GM21515 (cell line): Measurements from ENCODE around the gene PIP5KL1.

Experiments used
- ATAC-seq: cut with Tn5 transposase; IDR thresholded peaks from one replicate; pipeline ENCODE4 v1.9.1; 2021; ENCODE audit not compliant: unreplicated experiment

Gene PIP5KL1

DNA sequence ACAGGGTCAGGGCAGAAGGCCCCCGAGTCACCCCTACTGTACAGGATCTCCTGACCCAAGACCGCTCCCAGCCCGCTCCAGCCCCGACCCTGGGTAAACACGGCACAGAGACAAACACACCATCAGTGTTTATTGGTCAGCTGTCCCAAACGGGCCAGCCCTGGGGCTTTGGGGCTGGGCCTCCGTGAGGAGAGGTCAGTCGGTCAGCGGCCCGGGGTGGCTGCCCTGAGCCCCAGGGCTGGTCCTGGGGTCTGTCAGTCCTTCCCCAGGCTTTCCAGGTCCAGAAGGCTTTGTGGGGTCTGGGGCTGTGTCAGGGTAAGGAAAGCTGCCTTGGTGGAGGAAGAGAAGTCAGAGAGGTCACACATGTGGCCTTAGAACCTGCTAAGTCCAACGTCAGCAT lies 4.4 kb upstream of the PIP5KL1 start:
- ATAC-seq: no peak

DNA sequence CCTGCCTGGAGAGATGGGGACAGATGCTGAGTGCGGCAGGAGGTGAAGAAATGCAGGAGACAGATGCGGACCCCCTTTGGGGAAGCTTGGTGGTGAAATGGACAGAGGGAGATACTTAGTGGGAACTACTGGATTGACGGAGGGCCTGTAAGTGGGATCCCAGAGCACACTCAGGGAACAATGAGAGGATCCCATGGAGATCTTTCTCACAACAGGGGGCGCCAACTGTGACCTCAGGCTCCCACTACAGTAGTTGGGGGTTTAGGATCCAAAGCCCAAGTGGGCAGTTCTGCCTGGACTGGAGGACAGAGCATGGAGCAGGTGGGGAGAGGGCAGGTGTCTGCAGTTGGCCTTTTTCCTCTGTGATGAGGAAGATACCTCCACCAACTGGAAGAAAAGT lies 3.7 kb upstream of the PIP5KL1 start:
- ATAC-seq: no peak

DNA sequence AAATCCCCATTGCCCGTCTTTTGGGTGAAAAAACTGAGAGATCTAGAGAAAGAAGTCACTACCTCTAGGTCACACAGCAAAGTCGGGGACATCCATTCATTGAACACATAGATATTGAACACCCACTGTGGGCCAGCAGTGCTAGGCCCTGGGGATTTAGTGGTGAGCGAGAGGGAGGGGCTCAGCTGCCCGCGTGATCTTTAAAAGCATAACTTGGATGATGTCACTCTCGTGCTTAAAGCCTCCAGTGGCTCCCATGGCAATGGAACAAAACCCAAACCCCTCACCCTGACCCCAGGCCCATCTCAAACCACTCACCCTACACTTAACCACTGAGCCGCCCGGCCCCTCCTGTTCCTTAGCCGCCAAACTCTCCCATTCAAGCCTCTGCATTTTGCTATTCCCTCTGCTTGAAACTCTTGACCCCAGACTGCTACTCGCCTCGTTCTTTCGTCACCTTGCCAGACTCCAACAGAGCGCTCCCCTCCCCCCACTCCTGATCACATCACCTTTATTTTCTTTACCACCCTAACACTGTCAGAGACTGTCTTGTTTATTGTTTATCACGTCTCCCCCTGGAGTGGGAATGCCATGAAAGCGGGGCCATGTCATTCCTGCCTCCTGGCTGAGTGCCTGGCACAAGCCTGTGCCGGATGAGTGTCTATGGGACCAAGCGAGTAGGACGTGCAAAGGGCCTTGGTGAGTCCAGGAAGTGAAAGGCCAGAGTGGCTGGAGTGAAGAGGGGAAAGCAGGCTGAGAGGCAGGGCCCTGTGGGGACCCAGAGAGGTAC lies 710 bp upstream of the PIP5KL1 start:
- ATAC-seq: peak; percentile 12

DNA sequence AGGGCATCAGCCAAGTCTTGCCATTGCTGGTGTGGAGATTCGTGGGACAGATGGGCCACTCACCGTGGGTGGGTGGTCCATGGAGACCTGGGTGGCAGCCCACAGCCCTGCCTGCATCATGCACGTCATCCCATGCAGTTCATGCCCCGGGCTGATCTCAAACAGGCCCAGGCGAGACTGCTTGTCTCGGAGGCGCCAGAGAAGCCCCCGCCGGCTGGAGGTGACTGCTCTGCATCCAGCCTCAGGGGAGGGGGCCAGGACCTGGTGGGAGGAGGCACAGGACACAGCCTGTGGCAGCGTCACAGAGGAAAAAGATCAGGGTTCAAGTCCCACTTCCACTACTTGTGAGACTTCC lies 975 bp downstream of the PIP5KL1 start:
- ATAC-seq: no peak

DNA sequence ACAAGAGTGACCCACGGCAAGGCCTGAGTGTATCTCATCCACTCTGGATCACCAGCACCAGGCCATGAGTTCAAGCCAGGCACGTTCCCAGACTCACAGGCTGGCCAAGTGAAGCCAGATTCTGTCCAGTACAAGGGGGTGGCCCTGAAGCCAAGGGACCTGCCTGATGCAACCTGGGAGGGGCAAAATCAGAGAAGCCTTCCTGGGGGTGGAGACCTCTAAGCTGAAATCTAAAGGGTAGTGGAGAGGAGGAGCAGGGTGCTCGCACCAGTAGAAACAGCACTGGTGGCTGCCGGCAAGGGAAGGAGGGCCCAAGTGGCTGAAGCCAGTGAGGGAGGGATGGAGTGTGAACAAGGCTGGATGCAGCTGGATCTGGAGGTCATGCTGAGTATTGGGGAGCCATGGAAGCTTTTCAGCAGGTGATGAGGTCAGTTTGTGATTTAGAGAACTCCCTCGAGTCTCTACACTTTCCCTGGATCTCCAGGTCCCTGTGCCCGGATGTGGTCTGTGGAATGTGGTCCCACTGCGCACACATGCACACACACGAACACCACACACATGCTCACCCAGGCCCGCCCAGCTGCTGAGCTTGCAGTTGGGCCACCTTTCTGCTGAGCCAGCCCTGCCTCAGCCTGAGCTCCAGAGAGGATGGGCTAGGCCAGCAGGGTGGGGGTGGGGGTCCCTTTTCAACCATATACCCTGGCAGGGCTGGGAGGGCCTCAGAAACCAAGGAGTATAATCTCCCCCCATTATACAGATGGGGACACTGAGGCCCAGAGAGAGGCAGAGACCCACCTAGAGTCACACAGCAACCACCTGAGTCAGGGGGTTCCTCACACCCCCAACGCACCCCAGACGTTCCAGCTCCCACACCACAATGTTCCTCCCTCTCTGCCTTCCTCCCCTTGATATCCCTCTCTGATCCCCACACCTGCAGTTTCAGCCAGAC lies 1.6 kb downstream of the PIP5KL1 start:
- no peak for ATAC-seq

DNA sequence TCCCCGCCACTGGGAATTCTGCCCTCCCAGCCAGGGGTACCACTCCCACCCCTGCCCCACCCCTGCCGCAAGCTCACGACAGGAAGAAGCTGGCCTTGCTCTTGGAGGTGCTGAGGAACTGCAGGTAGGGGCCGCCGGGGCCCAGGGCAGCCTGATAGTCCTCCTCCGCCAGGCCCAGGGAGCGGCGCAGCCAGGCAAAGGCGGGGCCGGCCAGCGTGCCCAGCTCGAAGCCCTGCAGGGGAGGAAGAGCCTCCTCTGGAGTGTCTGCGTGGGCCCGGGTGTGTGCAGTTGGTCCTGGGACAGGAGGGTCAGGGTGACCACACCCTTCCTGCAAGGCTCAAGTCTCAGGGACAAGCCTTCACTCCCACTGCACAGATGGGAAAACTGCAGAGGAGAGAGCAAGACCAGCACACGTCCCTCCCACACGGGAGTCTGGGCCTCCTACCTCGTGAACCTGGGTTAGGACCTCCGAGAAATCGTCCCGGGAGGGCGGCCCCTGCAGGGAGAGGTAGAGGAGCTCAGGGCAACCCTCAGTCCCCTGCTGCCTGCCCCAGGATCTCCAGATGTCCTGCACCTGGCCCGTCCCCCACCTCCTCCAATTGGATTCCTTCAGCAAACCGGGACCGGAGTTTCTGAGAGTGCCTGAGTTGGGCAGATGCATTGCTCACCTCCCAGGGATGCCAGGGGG lies 2.4 kb downstream of the PIP5KL1 start:
- no peak for ATAC-seq

DNA sequence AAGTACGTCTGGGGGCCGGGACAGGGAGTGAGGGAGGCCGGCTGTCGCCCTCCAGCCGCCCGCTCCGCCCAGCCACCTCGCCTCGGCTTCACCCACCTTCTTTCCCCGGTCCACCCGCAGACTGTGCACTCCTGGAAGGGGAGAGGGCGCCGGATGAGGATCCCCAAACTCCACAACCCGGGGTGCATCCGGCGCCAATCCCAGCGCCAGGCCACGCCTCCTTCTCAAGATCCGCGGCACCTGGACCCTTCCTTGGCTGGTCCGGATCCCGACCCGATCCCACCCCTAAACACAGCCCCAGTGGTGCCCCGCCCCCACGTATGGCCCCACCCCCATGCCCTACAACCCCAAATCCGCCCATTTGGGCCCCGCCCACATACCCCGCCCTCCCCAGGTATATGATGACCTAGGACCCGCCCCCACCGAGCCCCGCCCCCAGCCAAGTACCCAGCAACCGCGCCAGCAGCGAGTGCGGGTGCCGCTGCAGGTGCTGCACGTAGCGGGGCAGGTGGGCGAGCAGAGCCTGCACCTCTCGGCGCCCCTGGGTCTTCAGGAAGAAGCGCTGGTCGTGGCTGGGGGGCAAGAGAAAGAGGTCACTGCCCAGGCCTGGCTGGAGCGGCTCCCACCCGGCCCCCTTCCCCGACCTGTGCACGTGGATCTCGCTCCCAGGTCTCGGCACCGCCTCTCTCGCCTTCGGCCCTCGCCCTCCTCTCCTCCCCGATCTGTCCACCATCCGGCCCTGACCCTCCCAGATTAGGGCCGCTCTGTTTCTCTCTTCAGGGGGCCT lies 3.2 kb downstream of the PIP5KL1 start:
- no peak for ATAC-seq

DNA sequence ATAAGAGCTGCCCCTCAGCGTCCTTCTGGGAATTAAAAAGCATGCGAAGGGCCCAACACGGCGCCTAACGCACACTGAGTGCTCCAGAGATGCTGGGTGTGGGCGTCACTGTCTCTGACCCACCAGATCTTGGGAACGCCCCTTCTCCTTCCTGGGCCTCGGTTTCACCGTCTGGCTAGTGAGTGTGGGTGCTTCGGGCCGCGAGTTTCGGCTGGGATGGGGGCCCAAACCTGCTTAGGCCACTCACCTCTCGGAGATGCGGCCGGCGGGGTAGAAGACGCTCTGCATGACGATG lies 3.7 kb downstream of the PIP5KL1 start:
- no peak for ATAC-seq

DNA sequence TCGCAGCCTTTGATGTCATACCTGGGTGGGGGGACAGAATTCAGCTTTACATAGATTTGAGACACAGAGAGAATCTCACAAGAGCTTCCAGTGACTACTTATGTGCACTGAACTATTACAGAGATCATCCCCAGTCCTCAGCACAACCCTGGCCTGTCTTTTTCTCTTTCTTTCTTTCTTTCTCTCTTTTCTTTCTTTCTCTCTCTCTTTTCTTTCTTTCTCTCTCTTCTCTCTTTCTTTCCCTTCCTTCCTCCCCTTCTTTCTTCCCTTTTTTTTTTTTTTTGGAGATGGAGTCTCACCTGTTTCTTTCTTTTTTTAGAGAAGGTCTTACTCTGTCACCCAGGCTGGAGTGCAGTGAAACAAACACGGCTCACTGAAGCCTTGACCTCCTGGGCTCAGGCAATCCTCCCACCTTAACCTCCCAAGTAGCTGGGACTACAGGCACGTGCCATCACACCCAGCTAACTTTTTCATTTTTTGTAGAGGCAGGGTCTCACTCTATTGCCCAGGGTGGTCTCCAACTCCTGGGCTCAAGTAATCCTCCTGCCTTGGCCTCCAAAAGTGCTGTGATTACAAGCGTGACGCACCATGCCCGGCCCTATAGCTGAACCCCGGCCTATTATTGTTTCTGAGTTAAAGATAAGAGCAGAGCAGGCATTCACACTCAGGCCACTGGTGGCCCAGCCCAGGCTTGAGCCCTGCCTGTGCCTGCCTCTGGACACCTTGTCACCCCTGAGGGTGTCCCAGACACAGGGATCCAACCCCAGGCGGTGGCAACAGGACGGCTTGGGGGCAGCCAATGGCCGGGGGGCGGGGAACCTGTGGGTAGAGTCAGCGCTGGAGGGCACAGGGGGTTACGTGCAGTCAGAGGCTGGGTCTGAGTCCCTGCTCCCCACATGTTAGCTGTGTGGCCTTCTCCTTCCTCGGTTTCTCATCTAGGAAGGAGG lies 4.3 kb downstream of the PIP5KL1 start:
- ATAC-seq: no peak

DNA sequence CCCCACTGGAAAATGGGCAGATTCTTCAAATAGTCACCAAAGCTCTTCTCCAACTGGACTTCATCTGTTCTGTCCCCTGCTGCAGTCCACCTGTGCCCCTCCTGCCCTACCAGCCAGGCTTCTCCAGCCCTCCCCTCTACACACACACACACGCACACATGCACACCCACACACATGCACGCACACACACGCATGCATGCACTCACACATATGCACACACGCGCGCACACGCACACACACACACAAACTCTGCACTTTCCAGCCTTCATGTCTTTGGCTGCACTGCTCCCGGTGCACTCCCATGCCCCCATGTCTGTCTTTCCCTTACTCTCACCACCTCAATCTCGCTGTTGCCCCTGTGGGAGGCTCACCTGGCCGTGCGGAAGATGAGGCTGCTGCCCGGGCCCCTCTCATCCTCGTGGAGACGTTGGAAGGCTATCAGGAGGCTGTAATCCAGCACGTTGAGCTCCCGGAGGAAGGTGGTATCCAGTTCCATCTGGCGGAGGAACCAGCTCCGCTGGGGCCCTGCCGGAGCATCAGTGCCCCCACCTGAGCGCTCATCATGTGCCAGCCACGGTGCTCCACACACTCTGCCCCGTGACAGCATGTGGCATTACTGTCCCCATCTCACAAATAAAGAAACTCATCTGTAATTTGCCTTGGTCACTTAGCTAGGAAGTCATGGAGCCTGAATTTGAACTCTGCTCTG lies 5.7 kb downstream of the PIP5KL1 start:
- ATAC-seq: no peak

DNA sequence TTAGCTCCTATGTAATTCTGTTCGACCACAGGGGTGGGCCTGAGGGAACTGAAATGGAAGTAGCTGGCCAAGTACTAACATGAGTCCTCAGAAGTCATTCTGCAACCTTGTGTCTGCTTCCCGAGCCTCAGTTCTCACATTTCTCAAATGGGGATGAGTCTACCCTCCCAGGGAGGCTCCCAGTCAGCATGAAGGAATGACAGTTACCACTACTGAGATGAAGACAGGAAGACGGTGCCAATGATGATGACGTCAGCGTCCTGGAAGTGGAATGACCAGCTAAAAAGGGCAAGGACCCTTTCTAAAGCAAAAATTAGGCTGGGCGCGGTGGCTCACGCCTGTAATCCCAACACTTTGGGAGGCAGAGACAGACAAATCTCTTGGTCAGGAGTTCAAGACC lies 6.8 kb downstream of the PIP5KL1 start:
- ATAC-seq: no peak

DNA sequence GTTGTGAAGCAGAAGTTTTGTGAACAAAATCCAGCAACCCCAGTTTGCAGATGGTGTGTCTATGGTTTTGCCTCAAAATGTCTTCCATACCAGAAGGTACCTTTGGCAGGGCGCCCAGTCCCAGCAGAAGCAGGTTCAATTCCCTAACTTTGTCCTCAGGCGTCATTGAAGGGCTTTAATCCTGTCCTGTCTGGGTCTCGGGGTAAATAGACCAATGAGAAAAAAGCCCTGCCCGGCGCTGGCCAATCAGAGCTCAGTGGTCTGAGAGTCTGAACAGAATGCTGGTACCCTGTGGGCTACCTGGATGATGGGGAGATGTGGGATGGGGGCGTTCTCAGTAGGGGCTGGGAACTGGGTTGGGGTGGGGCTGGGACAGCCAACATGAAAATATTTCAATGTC lies 7.5 kb downstream of the PIP5KL1 start:
- no peak for ATAC-seq

DNA sequence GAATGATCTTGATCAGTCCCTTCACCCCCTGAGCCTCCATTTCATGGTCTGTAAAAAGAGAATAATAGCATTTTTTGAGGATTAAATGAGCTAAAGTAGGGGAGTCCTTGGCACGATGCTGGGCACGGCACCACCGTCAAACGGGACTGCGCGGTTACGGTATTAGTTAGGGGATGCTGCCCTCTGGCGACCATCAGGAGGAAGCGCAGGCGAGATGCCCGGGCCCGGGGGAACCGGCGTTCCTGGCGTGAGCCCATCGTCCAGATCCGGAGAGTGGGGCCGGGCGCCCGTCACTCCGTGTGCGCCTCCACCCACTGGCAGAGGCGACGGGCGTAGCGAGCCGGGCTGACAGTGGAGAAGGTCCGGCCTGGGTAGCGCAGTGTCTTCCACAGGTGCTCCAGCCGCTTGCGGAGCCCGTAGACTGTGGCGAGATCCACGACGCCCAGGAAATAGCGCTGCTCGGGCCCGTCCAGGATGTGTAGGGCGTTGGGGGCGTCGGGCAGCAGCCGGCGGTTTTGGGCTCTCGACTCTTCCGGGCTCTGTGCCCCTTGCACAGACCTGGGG lies 8.9 kb downstream of the PIP5KL1 start:
- ATAC-seq: no peak

DNA sequence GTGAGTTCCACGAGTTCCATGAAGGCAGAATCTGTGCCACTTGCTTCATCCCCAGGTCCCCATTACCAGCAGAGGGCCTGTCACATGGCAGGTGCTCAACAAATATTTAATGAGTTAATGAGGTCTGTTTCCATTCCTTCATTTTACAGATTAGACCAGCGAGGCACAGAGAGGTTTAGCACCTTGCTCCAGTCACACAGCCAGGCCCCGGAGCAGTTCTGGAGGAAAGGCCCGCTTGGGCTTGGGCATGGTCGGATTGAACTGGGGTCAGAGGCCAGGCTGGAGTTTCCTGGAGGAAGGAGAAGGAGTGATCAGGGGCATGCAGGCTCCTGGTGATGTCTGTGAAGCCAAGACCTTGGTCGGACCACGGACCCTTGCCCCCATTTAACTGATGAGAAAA lies 9.8 kb downstream of the PIP5KL1 start:
- ATAC-seq: no peak

DNA sequence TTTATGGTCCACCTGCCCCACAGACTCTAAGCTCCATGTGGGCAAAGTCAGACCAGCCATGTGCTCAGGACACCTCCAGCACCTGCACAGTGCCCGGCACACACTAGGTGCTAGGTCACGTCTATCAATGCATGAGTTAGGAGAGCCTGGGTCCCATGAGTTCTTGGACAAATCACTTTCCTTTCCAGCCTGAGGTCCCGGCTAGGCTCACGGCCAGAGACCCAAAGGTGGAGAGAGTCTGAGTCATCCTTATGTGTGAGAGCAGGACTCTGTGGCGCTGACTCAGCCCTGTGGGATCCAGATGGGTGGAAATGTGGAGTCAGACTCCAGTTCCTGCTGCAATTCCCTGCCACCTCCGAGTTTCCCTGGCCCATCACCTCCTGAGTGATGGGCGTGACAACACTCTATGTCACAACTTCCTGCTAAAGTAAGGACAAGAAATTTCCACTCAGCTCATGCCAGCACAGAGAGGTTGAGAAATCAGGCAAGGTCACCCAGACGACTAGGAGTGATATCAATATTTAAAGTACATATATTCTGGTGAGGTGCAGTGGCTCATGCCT lies 11.2 kb downstream of the PIP5KL1 start:
- ATAC-seq: no peak

DNA sequence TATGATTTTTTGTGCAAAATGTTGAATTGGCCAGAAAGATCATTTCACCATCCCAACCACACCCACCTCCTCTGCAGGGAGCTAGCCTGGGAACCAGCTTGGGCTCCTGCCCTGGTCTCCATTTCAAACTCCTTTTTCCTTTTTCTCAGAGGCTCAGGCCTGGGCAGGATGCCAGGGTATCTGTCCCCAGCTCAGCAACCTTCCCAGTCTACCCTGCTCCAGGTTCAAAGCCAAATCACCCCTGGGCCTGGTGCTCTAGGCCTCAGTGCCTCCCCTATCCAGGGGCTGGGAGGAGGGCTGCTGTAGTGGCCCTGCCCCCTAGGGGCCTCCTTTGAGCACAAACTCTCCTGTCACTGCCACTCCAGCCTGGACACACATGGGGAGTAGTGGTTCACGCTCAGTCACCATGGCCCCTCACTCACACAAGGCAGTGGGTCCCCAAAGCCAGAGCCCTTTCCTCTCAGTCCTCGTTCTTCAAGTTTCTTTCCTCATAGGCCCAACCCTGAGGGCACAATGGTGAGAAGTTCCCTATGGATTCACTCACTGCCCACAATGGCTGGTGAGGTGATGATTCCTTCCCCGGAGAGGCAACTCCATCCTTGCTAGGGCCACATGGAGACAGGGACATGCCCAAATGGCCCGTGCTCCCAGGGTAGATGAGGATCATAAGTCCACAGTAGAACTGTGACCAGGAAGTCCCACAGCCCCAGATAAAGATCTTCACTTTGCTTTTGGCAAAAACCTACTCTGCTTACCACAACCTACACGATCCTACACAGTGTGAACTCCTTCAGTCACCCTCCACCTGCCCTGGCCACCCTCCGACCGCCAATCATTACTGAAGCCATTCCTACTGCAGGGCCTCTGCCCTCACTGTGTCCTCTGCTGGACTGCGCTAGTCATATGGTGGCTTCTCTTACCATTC lies 12.1 kb downstream of the PIP5KL1 start:
- no peak for ATAC-seq

DNA sequence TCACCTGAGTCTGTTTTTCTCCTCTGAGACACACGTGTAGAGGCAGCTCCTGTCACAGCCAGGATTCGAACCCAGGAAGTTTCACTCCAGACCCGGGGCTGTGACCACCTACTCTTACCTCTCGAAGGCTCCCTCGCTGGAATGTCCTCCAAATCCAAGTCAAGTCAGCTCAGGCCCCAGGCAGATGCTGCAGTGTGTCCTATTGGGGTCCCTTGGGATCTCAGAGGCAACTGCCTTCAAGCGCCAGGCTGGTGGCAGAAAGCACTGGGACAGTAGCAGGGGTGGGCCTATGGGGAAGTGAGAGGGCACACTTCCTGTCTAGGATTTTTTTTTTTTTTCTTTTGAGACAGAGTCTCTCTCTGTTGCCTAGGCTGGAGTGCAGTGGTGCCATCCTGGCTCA lies 13.0 kb downstream of the PIP5KL1 start:
- no peak for ATAC-seq
